Coronary artery (tissue), 2 donors: ENCODE measurements around the gene FADS1.

Experiments used
- DNase-seq: peaks from one replicate; pipeline ENCODE4 v3.0.0-alpha.2; 2017; ENCODE audit warnings: low spot score
- H3K27ac ChIP-seq, 2 donors: fragments of 200-600 bp; sonication (generic); one replicate each; pipeline ENCODE4 v1.5.1; 2016 to 2019
- H3K4me3 ChIP-seq: fragments of 200-600 bp; sonication (generic); 2 replicates; pipeline ENCODE4 v1.5.1; 2016; ENCODE audit warnings: mild to moderate bottlenecking, moderate library complexity
- CTCF ChIP-seq: fragments of 200-600 bp; sonication (generic); IDR thresholded peaks from one replicate; pipeline ENCODE4 v1.5.1; 2019; ENCODE audit warnings: antibody characterized with exemption

The FADS1 gene

GRCh38 chr11:61784506-61784805, 32.3 kb downstream of the FADS1 start:
- no peak for DNase-seq
- no peak for TF ChIP-seq CTCF
- H3K27ac ChIP-seq: no peak overlapping the region

GRCh38 chr11:61783717-61784505, 32.9 kb downstream of the FADS1 start:
- Histone ChIP-seq H3K27ac (no peak overlapping the region), H3K4me3 (no peak overlapping the region)
- no peak for DNase-seq
- no peak for TF ChIP-seq CTCF

More at GRCh38 chr11:61784506-61784805, 32.3 kb downstream of the FADS1 start:
- no peak overlapping the region for H3K4me3 ChIP-seq

GRCh38 chr11:61782841-61783240, 34.0 kb downstream of the FADS1 start:
- DNase-seq: no peak
- TF ChIP-seq CTCF: no peak
- no peak overlapping the region for H3K27ac ChIP-seq
- no peak overlapping the region for H3K4me3 ChIP-seq

GRCh38 chr11:61782299-61782698, 34.5 kb downstream of the FADS1 start:
- DNase-seq: no peak
- TF ChIP-seq CTCF: no peak
- Histone ChIP-seq H3K27ac (no peak overlapping the region), H3K4me3 (no peak overlapping the region)

GRCh38 chr11:61781585-61781984, 35.2 kb downstream of the FADS1 start:
- no peak overlapping the region for H3K27ac ChIP-seq
- no peak for TF ChIP-seq CTCF
- no peak for DNase-seq
- H3K4me3 ChIP-seq: no peak overlapping the region

GRCh38 chr11:61780581-61781162, 36.1 kb downstream of the FADS1 start:
- TF ChIP-seq CTCF: no peak
- Histone ChIP-seq H3K27ac (no peak overlapping the region), H3K4me3 (no peak overlapping the region)
- DNase-seq: no peak
